Ovary (tissue), 9 donors: Measurements from ENCODE around the gene SLTM. TPM values are rescaled to one million over a fixed set of nuclear protein-coding genes. Genes with fewer than 3 reads are reported as not detected.
"Not testable (repeated sequence)": the region's sequence is repeated elsewhere in the genome, so short reads cannot be mapped to it uniquely, and the experiment has no call there.

Experiments
- DNase-seq, 5 donors: peaks; one replicate each; pipeline ENCODE4 v3.0.0-alpha.2; 2019 to 2020
- H3K27ac ChIP-seq, 2 donors: fragments of 200-600 bp; one replicate each; pipeline versions ENCODE4 v1.5.1 to v1.8.0; 2019 to 2022
- H3K27me3 ChIP-seq: fragments of 200-600 bp; one replicate; pipeline ENCODE4 v1.8.0; 2022
- H3K36me3 ChIP-seq: fragments of 200-600 bp; sonication (generic); one replicate; pipeline ENCODE4 v1.5.1; 2019
- H3K4me1 ChIP-seq: one replicate; pipeline ENCODE4 v1.8.1; 2013; ENCODE audit warnings: mild to moderate bottlenecking, moderate library complexity; ENCODE audit not compliant: insufficient read depth
- H3K4me3 ChIP-seq: fragments of 200-600 bp; sonication (generic); one replicate; pipeline ENCODE4 v1.5.1; 2017
- H3K9me3 ChIP-seq, 2 donors: fragments of 200-600 bp in 1 of 2; sonication (generic) in 1 of 2; one replicate each; pipeline versions ENCODE4 v1.5.1 to v1.8.1; 2013 to 2019; ENCODE audit warnings: mild to moderate bottlenecking in 1 of 2, moderate library complexity in 1 of 2
- EP300 ChIP-seq: sonication (generic); formaldehyde crosslinking; IDR thresholded peaks from one replicate; pipeline ENCODE4 v1.6.1; 2017; ENCODE audit warnings: antibody characterized with exemption
- POLR2A ChIP-seq: fragments of 450-650 bp; IDR thresholded peaks from one replicate; pipeline ENCODE4 v1.6.1; 2017; ENCODE audit warnings: antibody characterized with exemption, mild to moderate bottlenecking, moderate library complexity
- WGBS, 3 donors: extraction: QIAGEN DNeasy Blood & Tissue Kit in 1 of 3; methylation state at CpG; one replicate each; pipeline versions ENCODE4 v1.1.5 to v1.1.7; 2013 to 2017; 5-methylcytosine and 5-hydroxymethylcytosine counted together
- intact Hi-C, 4 donors: fragments of 100-400 bp; cut with DNase I; formaldehyde crosslinking; loops; one replicate each; pipeline versions ENCODE4 v1.11.0 to v1.15.1; 2022 to 2023
- polyA plus RNA-seq, 2 donors: library from polyadenylated mRNA; stranded (reverse); fragments of 200-250 nt in 1 of 2; fragments of 350-450 nt in 1 of 2; fragmentation: Illumina TruSeq in 1 of 2; extraction: RNeasy Lipid Tissue Mini Kit (QIAGEN cat#74804) in 1 of 2; gene quantifications; one replicate each; pipeline ENCODE4 v1.2.3, GENCODE V29; 2013 to 2014
- total RNA-seq, 7 donors: library from RNA; depleted of rRNA in 2 of 7; stranded (reverse); fragments of >200 nt in 2 of 7; fragmentation: NEBNext Ultra II Directional in 3 of 7; extraction: Animal tissue kit (Norgen Biotek cat#: 25700) in 3 of 7; gene quantifications; one replicate each; pipeline versions ENCODE4 v1.1.0 to v1.2.4, GENCODE V29; 2016 to 2023
- TF ChIP-seq, protein P1 (sequence below), 3 donors: fragments of 450-650 bp in 2 of 3; fragments of 200-600 bp in 1 of 3; IDR thresholded peaks; one replicate each; pipeline versions ENCODE4 v1.5.1 to v1.8.0; 2016 to 2022; ENCODE audit warnings: antibody characterized with exemption in 3 of 3, mild to moderate bottlenecking in 1 of 3
- donor health status: DM: no; HTN: no; CAD: no; lungs with moderate emphysema.
- donor health status: DM: no; HTN: no; CAD: no.
- donor health status: Bipolar disorder and iron deficiency.
- donor health status: DM: yes; HTN: yes; CAD: no.
- donor health status: DM: no; HTN: no; CAD: no.
- donor health status: DM: yes; HTN: yes; CAD: no.

SLTM gene
- total and polyA plus RNA-seq, 9 donors = 48.6 to 76.1 (median 66.4) TPM

GRCh38 chr15:58951388-58952007 is 18.0 kb upstream of the SLTM start:
- WGBS, 3 donors = 41 to 44% (median 43%) methylated on average over 5 of the region's 5 CpGs
- no peaks in the 10 kb centered on the region for H3K9me3 ChIP-seq
- H3K4me1 ChIP-seq = no peaks in the 10 kb centered on the region
- no peak for DNase-seq
- no peak overlapping the region for H3K4me3 ChIP-seq
- TF ChIP-seq POLR2A = no peak
- TF ChIP-seq EP300 = no peak
- TF ChIP-seq, protein P1, sequence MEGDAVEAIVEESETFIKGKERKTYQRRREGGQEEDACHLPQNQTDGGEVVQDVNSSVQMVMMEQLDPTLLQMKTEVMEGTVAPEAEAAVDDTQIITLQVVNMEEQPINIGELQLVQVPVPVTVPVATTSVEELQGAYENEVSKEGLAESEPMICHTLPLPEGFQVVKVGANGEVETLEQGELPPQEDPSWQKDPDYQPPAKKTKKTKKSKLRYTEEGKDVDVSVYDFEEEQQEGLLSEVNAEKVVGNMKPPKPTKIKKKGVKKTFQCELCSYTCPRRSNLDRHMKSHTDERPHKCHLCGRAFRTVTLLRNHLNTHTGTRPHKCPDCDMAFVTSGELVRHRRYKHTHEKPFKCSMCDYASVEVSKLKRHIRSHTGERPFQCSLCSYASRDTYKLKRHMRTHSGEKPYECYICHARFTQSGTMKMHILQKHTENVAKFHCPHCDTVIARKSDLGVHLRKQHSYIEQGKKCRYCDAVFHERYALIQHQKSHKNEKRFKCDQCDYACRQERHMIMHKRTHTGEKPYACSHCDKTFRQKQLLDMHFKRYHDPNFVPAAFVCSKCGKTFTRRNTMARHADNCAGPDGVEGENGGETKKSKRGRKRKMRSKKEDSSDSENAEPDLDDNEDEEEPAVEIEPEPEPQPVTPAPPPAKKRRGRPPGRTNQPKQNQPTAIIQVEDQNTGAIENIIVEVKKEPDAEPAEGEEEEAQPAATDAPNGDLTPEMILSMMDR (IDR thresholded peaks at IDR 0.05) = no peak
- H3K27me3 ChIP-seq = no peaks in the 10 kb centered on the region
- H3K27ac ChIP-seq = no peak overlapping the region
- H3K36me3 ChIP-seq = no peaks in the 10 kb centered on the region
- intact Hi-C loops = no loop called here

DNA sequence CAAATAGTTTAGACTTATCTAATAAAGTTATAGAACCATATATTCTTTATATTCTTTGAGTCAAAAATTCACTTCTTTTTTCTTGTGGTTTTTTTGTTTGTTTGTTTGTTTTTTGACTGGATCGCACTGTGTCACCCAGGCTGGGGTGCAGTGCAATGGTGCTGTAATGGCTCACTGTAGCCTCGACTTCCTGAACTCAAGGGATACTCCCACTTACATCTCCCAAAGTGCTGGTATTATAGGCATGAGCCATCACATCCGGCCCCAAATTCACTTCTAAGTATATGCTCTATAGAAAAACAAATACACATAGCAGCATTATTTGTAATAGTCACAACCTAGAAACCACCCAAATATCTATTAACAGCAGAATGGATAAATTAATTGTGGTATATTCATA is 13.7 kb upstream of the SLTM start:
- H3K9me3 ChIP-seq = no peaks in the 10 kb centered on the region
- no peak overlapping the region for H3K27ac ChIP-seq
- intact Hi-C loops = no loop called here
- H3K36me3 ChIP-seq = no peaks in the 10 kb centered on the region
- TF ChIP-seq, protein P1 (IDR thresholded peaks at IDR 0.05) = no peak
- no peak for TF ChIP-seq POLR2A
- TF ChIP-seq EP300 = no peak
- no peak overlapping the region for H3K4me3 ChIP-seq
- no peaks in the 10 kb centered on the region for H3K27me3 ChIP-seq
- no peak for DNase-seq
- no peaks in the 10 kb centered on the region for H3K4me1 ChIP-seq
- 65 to 81% (median 72%) methylated on average over 3 of the region's 3 CpGs for WGBS, 3 donors

DNA sequence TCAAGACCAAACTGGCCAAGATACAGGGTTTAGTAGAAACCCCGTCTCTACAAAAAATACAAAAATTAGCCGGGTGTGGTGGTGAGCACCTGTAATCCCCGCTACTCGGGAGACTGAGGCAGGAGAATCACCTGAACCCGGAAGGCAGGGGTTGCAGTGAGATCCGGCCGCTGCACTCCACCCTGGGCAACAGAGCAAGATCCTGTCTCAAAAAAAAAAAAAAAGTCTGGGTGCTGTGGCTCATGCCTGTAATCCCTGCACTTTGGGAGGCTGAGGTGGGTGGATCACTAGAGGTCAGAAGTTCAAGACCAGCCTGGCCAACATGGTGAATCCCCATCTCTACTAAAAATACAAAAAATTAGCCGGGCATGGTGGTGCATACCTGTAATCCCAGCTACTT is 1.5 kb upstream of the SLTM start:
- H3K4me1 ChIP-seq, DNase-seq, H3K4me3 ChIP-seq, H3K9me3 ChIP-seq, intact Hi-C loops, H3K27ac ChIP-seq, H3K36me3 ChIP-seq, H3K27me3 ChIP-seq: not testable (repeated sequence)
- whole genome bisulfite sequencing, 3 donors = 94 to 97% (median 94%) methylated on average over 8 of the region's 8 CpGs

DNA sequence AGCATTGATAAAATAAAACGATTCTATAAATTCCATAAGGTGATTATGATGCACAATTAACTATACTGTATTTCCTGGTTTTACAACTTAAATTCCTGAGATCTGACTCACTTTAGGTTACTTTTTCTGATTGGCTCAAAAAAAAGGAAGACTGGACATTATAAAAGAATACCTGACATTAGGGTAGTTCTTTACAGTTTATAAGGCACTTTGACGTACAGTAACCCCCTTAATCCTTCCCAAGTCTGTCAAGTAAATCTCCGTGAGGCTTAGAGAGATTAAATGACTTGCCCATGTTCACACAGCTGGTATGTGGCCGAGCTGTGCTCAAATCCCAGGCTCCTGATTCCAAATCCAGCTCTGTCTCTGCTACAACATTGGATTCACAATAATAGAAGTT is 1.0 kb upstream of the SLTM start:
- intact Hi-C loops = no loop called here
- Histone ChIP-seq H3K27me3 (no peaks in the 10 kb centered on the region), H3K9me3 (no peaks in the 10 kb centered on the region), H3K4me3 (peak overlapping the region; percentile 85), H3K27ac (peak overlapping the region in 1 of 2 donors; percentile 95), H3K4me1 (no peaks in the 10 kb centered on the region), H3K36me3 (no peaks in the 10 kb centered on the region)
- no peak for DNase-seq
- TF ChIP-seq, protein P1 (IDR thresholded peaks at IDR 0.05) = no peak
- TF ChIP-seq POLR2A = no peak
- TF ChIP-seq EP300 = no peak
- WGBS, 3 donors = 54 to 62% (median 61%) methylated on average over 4 of the region's 4 CpGs

DNA sequence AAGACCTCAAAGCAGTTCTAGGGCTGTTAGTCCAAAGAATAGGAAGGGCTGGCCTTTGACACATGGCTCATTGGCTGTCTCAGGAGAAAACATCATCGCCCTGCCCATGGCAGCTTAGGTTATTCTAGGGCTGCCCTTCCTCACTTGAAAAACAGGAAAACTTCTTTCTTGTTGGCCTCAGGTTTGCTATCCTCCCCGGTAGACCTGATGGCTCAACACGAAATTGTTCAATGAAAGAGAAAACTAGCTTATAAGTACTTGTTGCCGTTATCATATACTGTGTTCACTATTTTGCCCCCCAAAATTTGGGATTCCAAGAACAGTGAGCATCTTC is 602 bp upstream of the SLTM start:
- WGBS, 3 donors = 16 to 20% (median 18%) methylated on average over 4 of the region's 4 CpGs
- Histone ChIP-seq H3K4me1 (no peaks in the 10 kb centered on the region), H3K36me3 (no peaks in the 10 kb centered on the region), H3K27me3 (no peaks in the 10 kb centered on the region), H3K4me3 (peak overlapping the region; percentile 85), H3K9me3 (no peaks in the 10 kb centered on the region), H3K27ac (peak overlapping the region; percentile 95 to 97)
- intact Hi-C loops = no loop called here
- DNase-seq = no peak
- no peak for TF ChIP-seq POLR2A
